GM12874 (cell line): Measurements from ENCODE around the gene UCN3.

Source experiments
- TF ChIP-seq, protein P1 (sequence below): IDR thresholded peaks from 2 replicates; pipeline ENCODE4 v1.5.1; 2011; ENCODE audit warnings: low read depth, mild to moderate bottlenecking, control low read depth, low read length, moderate library complexity; ENCODE audit not compliant: insufficient read depth

The UCN3 gene

DNA sequence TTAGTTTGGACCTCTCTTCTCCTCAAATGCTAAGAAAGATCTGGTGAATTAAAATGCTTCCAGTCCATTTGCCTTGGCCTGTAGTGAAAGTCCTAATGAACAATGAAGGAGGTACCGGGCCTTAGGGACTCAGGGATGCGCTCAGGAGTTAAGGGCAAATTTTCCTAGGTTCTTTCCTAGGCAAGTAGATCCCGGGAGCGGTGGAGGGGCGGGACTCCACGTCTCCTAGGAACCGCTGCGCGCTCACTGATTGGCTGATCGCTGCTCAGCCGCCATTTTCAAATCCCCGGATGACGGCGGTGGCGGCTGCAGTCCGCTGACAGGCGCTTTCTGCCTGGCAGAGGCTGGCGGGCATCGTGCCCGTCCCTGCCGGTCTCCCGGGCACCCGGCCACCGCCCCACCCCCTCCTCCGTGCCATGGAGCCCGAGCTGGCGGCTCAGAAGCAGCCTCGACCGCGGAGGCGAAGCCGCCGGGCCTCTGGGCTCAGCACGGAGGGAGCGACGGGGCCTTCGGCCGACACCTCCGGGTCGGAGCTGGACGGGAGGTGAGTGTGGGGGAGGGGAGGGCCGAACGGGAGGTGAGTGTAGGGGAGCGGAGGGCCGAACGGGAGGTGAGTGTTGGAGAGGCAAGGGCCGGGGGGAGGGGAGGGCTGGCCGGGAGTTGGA lies 47.6 kb downstream of the UCN3 start, which contains the start of gene NET1:
Gene NET1 (plus strand): TSS at position 281 of the 665 bp plus-strand sequence. CDS start 136 bp downstream, at position 417.
- TF ChIP-seq, protein P1, sequence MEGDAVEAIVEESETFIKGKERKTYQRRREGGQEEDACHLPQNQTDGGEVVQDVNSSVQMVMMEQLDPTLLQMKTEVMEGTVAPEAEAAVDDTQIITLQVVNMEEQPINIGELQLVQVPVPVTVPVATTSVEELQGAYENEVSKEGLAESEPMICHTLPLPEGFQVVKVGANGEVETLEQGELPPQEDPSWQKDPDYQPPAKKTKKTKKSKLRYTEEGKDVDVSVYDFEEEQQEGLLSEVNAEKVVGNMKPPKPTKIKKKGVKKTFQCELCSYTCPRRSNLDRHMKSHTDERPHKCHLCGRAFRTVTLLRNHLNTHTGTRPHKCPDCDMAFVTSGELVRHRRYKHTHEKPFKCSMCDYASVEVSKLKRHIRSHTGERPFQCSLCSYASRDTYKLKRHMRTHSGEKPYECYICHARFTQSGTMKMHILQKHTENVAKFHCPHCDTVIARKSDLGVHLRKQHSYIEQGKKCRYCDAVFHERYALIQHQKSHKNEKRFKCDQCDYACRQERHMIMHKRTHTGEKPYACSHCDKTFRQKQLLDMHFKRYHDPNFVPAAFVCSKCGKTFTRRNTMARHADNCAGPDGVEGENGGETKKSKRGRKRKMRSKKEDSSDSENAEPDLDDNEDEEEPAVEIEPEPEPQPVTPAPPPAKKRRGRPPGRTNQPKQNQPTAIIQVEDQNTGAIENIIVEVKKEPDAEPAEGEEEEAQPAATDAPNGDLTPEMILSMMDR = no peak

DNA sequence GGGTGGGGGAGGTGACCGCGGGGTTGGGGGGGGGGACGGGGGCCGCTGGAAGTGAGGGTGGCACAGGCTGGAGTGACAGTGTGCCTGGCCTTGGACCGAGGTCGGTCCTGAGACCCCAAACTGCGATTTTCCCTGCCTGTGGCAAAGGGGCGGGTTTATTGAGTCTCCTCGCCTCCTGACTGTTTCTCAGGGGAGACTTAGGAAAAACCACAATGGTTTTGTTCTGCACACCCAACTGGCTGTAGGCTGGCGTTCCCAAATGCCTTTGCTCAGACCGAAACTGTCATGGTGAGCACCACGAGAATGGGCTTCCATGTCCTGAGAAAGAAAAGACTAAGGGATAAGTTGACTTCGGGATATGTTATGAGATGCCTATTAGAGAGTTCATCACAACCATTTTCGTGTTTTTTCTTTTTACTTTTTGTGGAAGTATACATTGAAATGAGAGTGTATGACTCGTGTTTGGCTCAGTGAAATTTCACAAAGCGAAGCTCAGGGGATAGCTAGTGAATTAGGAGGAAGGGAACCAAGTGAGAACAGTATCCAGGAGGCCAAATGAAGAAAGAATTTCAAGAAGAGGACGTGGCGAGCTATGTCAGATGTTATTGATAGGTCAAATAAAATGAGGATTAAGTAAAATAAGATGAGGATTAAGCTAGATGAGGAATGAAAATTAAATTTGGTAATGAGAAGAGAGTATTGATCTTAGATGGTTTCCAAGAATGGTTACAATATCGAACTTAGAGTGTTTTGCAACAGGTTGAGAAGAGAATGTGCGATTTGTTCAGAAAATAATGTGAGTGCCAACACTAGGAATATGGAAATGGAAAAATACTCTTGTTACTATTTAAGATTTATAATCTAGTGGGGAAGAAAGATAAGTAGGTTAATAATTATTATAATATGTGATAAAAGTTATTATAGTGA lies 48.5 kb downstream of the UCN3 start:
- TF ChIP-seq, protein P1 = no peak

DNA sequence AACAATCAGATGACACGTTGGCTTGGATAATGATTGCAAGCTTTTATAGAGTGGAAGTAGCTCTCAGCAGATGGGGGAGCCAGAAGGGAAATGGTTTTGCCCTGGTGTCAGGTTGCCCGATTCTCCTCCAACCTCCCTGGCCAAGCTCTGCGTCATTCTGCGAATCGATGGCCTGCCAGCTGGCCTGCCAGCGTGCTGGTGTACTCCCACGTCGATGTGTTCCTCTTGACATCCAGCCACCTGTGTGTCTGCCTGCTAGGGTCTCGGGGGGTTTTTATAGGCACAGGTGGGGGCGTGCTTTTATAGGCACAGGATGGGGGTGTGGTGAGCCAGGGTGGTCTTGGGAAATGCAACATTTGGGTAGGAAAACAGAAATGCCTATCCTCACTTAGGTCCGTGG lies 52.2 kb downstream of the UCN3 start:
- TF ChIP-seq, protein P1 = no peak

GRCh38 chr10:5418584-5418983 lies 53.8 kb downstream of the UCN3 start:
- TF ChIP-seq, protein P1 = no peak

DNA sequence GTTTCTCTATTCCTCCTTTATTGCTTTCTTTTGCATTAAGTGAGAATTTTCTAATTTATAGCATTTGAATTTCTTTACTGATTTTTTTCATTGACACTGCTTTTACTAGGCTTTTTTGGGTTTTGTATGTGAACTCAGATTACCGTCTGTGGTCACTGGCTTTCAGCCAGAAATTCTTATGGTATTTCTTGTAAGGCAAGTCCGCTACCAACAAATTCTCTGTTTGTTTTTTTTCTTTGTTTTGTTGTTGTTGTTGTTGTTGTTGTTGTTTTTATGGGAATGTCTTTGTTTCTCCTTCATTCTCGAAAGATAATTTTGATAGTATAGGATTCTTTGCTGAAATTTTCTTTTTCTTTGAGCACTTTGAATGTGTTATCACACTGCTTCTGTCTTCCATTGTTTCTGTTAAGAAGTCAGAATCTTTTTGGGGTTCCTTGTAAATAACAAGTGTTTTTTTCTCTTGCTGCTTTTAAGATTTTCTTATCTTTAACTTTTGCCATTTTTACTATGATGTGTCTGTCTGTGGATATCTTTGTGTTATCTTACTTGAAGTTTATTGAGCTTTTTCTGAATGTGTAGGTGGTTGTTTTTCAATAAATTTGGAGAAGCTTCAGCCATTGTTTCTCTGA lies 54.8 kb downstream of the UCN3 start:
- TF ChIP-seq, protein P1 = no peak

- TF ChIP-seq, protein P1 = no peak
Observed at GRCh38 chr10:5423771-5424170, 59.0 kb downstream of the UCN3 start.
